Transverse colon (tissue), 4 donors: Measurements from ENCODE around the gene GOLGA1. TPM values are rescaled to one million over a fixed set of nuclear protein-coding genes. Genes with fewer than 3 reads are reported as not detected.

ENCODE experiments used
- DNase-seq: peaks from one replicate; pipeline ENCODE4 v3.0.0-alpha.2; 2019
- H3K27ac ChIP-seq, 4 donors: fragments of 200-600 bp; sonication (generic); 2 replicates each; pipeline ENCODE4 v1.5.1; 2016 to 2018; ENCODE audit warnings: inconsistent platforms in 4 of 4
- H3K27me3 ChIP-seq: fragments of 200-600 bp; sonication (generic); 2 replicates; pipeline ENCODE4 v1.5.1; 2017; ENCODE audit warnings: inconsistent platforms
- H3K36me3 ChIP-seq, 4 donors: fragments of 200-600 bp; sonication (generic); 2 replicates each; pipeline ENCODE4 v1.5.1; 2017 to 2019; ENCODE audit warnings: inconsistent platforms in 4 of 4
- H3K4me1 ChIP-seq, 4 donors: fragments of 200-600 bp; sonication (generic); 2 replicates each; pipeline ENCODE4 v1.5.1; 2017 to 2020; ENCODE audit warnings: inconsistent platforms in 4 of 4
- H3K4me3 ChIP-seq, 4 donors: fragments of 200-600 bp; sonication (generic); 1 replicate in 1 of 4; 2 replicates in 3 of 4; pipeline versions ENCODE4 v1.5.1 to v1.6.1; 2017 to 2019; ENCODE audit warnings: inconsistent platforms in 4 of 4
- H3K9me3 ChIP-seq, 2 donors: fragments of 200-600 bp; sonication (generic); 2 replicates each; pipeline ENCODE4 v1.5.1; 2017 to 2019; ENCODE audit warnings: inconsistent platforms in 2 of 2
- CTCF ChIP-seq, 5 experiments: fragments of 200-600 bp in 3 of 5; fragments of 450-650 bp in 2 of 5; sonication (generic) in 3 of 5; IDR thresholded peaks; 1 replicate in 2 of 5; 2 replicates in 3 of 5; pipeline ENCODE4 v1.5.1; 2016 to 2017; ENCODE audit warnings: antibody characterized with exemption in 5 of 5, inconsistent platforms in 3 of 5, mild to moderate bottlenecking in 2 of 5, moderate library complexity in 1 of 5
- EP300 ChIP-seq: sonication (generic); formaldehyde crosslinking; IDR thresholded peaks from one replicate; pipeline ENCODE4 v1.6.1; 2017; ENCODE audit warnings: antibody characterized with exemption, low read depth
- POLR2A ChIP-seq: fragments of 450-650 bp; IDR thresholded peaks from one replicate; pipeline ENCODE4 v1.6.1; 2016; ENCODE audit warnings: antibody characterized with exemption, mild to moderate bottlenecking, moderate library complexity
- POLR2AphosphoS5 ChIP-seq, 3 donors: sonication (generic); formaldehyde crosslinking; IDR thresholded peaks; one replicate each; pipeline ENCODE4 v1.6.1; 2016; ENCODE audit warnings: antibody characterized with exemption in 3 of 3
- WGBS, 2 donors: methylation state at CpG; one replicate each; pipeline ENCODE4 v1.1.5; 2018; ENCODE audit warnings: low coverage in 1 of 2; 5-methylcytosine and 5-hydroxymethylcytosine counted together
- in situ Hi-C, 4 donors: fragments of 200-750 bp; cut with MboI; loops; one replicate each; pipeline versions ENCODE4 v1.15.0 to v1.15.1; 2017; ENCODE audit warnings: low sequenced_read_pairs in 3 of 4, low pct_ligation_motif_present in 1 of 4, low pct_unique_long_range_greater_than_20kb in 1 of 4
- intact Hi-C: fragments of 100-400 bp; cut with DNase I; formaldehyde crosslinking; loops from one replicate; pipeline ENCODE4 v1.15.1; 2023; ENCODE audit warnings: low total_unique reads
- total RNA-seq, 4 donors: library from RNA; depleted of rRNA; stranded (reverse); fragments of >200 nt; gene quantifications; one replicate each; pipeline ENCODE4 v1.1.0, GENCODE V29; 2016

The GOLGA1 gene
- total RNA-seq, 4 donors from 2014 or later, result 24.3 to 144 (median 30.1) TPM

- in situ Hi-C loops, result no loop called here
- intact Hi-C loops, result no loop called here
- 82% methylated on average over 12 of the region's 13 CpGs; no CpG with 5 or more reads in 1 of the 2 donors for WGBS, 2 donors
- H3K27ac ChIP-seq, result no peak overlapping the region
- no peak overlapping the region for H3K4me3 ChIP-seq
- H3K4me1 ChIP-seq, result no peaks in the 10 kb centered on the region
- no peak for TF ChIP-seq POLR2AphosphoS5 (IDR thresholded peaks at IDR 0.05)
- no peak for TF ChIP-seq POLR2A
- no peak for TF ChIP-seq EP300
- peaks cover 0 to 28% (median 11%) of the 10 kb centered on the region in 4 donors for H3K36me3 ChIP-seq
- no peaks in the 10 kb centered on the region for H3K9me3 ChIP-seq
- H3K27me3 ChIP-seq, result no peaks in the 10 kb centered on the region
- no peak for DNase-seq
Measured at GRCh38 chr9:124882231-124882630, 58.7 kb downstream of the GOLGA1 start.

- Histone ChIP-seq H3K36me3 (peaks cover 0 to 36% (median 12%) of the 10 kb centered on the region in 4 donors), H3K9me3 (no peaks in the 10 kb centered on the region), H3K4me3 (no peak overlapping the region), H3K27me3 (no peaks in the 10 kb centered on the region), H3K27ac (no peak overlapping the region), H3K4me1 (no peaks in the 10 kb centered on the region)
- DNase-seq, result no peak
- in situ Hi-C loops (no loop called here), intact Hi-C loops (no loop called here)
- WGBS, 2 donors, result 92 to 100% methylated on average over 2 to 16 of the region's 16 CpGs
- TF ChIP-seq CTCF (IDR thresholded peaks at IDR 0.05), result no peak
- TF ChIP-seq EP300, result no peak
- no peak for TF ChIP-seq POLR2AphosphoS5 (IDR thresholded peaks at IDR 0.05)
- no peak for TF ChIP-seq POLR2A
Measured at GRCh38 chr9:124881138-124881743, 59.6 kb downstream of the GOLGA1 start.

GRCh38 chr9:124880501-124880900 lies 60.4 kb downstream of the GOLGA1 start:
- no peak overlapping the region for H3K27ac ChIP-seq
- in situ Hi-C loops (no loop called here), intact Hi-C loops (no loop called here)
- no peak overlapping the region for H3K4me3 ChIP-seq
- no peaks in the 10 kb centered on the region for H3K27me3 ChIP-seq
- DNase-seq, result no peak
- no peaks in the 10 kb centered on the region for H3K9me3 ChIP-seq
- H3K4me1 ChIP-seq, result no peaks in the 10 kb centered on the region
- peaks cover 0 to 35% (median 16%) of the 10 kb centered on the region in 4 donors for H3K36me3 ChIP-seq
- no peak for TF ChIP-seq CTCF (IDR thresholded peaks at IDR 0.05)
- no peak for TF ChIP-seq POLR2A
- TF ChIP-seq POLR2AphosphoS5 (IDR thresholded peaks at IDR 0.05), result no peak
- TF ChIP-seq EP300, result no peak
- WGBS, 2 donors, result 67 to 80% methylated on average over 1 to 9 of the region's 9 CpGs

- WGBS, 2 donors, result 64 to 72% methylated on average over 3 to 10 of the region's 10 CpGs
- H3K36me3 ChIP-seq, result peaks cover 0 to 34% (median 16%) of the 10 kb centered on the region in 4 donors
- no peaks in the 10 kb centered on the region for H3K27me3 ChIP-seq
- intact Hi-C loops (no loop called here), in situ Hi-C loops (no loop called here)
- H3K27ac ChIP-seq, result no peak overlapping the region
- H3K4me1 ChIP-seq, result no peaks in the 10 kb centered on the region
- no peaks in the 10 kb centered on the region for H3K9me3 ChIP-seq
- no peak overlapping the region for H3K4me3 ChIP-seq
- DNase-seq, result no peak
- no peak for TF ChIP-seq POLR2A
- TF ChIP-seq POLR2AphosphoS5 (IDR thresholded peaks at IDR 0.05), result no peak
- no peak for TF ChIP-seq EP300
- no peak for TF ChIP-seq CTCF (IDR thresholded peaks at IDR 0.05)
Measured at GRCh38 chr9:124879226-124879625, 61.7 kb downstream of the GOLGA1 start.

GRCh38 chr9:124878518-124878917 lies 62.4 kb downstream of the GOLGA1 start:
- Histone ChIP-seq H3K27ac (no peak overlapping the region), H3K36me3 (peaks cover 0 to 33% (median 13%) of the 10 kb centered on the region in 4 donors), H3K9me3 (no peaks in the 10 kb centered on the region), H3K4me1 (peaks cover 0 to 1% (median 0%) of the 10 kb centered on the region in 4 donors), H3K27me3 (no peaks in the 10 kb centered on the region), H3K4me3 (no peak overlapping the region)
- intact Hi-C loops, result no loop called here
- DNase-seq, result no peak
- 80 to 93% methylated on average over 1 to 6 of the region's 6 CpGs for WGBS, 2 donors
- in situ Hi-C loops, result no loop called here
- TF ChIP-seq CTCF (IDR thresholded peaks at IDR 0.05), result no peak
- TF ChIP-seq EP300, result no peak
- TF ChIP-seq POLR2AphosphoS5 (IDR thresholded peaks at IDR 0.05), result no peak
- TF ChIP-seq POLR2A, result no peak
